ENCODE data around the gene ADH1B.

GRCh38 chr4:99282731-99283130 lies 38.5 kb downstream of the ADH1B start:
- TF ChIP-seq CTCF (conservative IDR thresholded peaks at IDR 0.05; ENCODE audit: low read depth in 2 of 2) (no peak), EZH2phosphoT487 (IDR thresholded peaks at IDR 0.05; ENCODE audit: unreplicated experiment) (no peak), EZH2 (IDR thresholded peaks at IDR 0.05; ENCODE audit: low read depth, unreplicated experiment) (no peak), POLR2AphosphoS5 (IDR thresholded peaks at IDR 0.05; ENCODE audit: low read depth) (no peak), REST (IDR thresholded peaks at IDR 0.05; ENCODE audit: unreplicated experiment) (no peak)

Measured in GM23338 (cell line).